ENCODE data around the gene UVSSA.

Gene UVSSA

DNA sequence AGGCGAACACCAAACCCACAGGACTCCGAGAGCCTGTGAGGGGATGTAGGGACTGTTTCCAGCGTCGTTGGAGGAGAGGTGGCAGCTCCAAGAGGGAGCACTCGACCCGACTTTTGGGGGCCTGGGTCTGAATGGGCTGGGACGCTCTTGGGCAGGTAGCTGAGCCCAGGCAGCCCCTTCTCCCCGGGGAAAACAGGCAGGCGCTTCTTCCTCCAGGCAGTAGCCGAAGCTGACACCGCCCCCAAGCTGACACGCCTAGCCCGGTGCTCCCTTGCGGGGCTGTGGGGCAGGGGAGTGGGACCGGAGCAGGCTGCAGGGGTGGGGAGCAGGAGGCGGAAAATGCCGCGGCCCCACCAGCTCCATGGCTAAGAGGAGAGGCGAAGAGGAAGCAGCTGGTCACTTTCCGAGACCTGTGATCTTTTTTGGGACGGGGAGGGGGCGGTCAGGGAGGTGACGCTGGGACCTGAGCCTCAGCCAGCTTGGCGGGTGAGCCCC is 55.1 kb downstream of the UVSSA start:
- no peak overlapping the region for H3K4me3 ChIP-seq (ENCODE audit: low read depth, low read length)
- TF ChIP-seq, protein P1, sequence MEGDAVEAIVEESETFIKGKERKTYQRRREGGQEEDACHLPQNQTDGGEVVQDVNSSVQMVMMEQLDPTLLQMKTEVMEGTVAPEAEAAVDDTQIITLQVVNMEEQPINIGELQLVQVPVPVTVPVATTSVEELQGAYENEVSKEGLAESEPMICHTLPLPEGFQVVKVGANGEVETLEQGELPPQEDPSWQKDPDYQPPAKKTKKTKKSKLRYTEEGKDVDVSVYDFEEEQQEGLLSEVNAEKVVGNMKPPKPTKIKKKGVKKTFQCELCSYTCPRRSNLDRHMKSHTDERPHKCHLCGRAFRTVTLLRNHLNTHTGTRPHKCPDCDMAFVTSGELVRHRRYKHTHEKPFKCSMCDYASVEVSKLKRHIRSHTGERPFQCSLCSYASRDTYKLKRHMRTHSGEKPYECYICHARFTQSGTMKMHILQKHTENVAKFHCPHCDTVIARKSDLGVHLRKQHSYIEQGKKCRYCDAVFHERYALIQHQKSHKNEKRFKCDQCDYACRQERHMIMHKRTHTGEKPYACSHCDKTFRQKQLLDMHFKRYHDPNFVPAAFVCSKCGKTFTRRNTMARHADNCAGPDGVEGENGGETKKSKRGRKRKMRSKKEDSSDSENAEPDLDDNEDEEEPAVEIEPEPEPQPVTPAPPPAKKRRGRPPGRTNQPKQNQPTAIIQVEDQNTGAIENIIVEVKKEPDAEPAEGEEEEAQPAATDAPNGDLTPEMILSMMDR (IDR thresholded peaks at IDR 0.05; ENCODE audit: control insufficient read depth, extremely low read depth, insufficient read depth), result no peak
- no peak for DNase-seq (ENCODE audit: low read depth)

DNA sequence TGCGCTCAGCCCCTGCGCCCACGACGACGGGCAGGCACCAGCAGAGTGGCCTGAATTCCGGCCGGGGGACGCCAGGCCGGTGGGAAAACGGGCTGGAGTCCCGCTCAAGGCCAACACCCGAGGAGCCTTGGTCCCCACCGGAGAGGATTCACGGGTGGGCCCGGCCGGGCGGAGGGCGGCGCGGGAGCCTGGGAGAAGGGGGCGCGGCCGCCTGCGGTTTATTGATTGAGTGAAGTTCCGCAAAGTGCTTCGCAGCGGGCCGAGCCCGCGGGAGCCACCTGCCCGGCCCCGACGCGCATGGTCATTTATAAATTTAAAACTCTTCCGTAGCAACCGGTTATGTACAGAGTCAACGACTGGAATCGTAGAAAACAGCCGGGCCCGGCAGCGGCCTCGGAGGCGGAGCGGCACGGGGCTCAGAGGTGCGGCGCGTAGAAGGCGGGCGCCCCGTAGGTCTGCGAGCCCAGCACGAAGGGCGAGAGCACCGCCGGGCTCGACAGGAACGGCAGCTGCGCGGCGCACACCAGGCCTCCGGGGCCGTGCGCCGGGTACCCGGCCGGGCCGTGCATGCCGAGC is 55.6 kb downstream of the UVSSA start:
- DNase-seq (ENCODE audit: low read depth), result no peak
- TF ChIP-seq, protein P1 (IDR thresholded peaks at IDR 0.05; ENCODE audit: control insufficient read depth, extremely low read depth, insufficient read depth), result no peak
- H3K4me3 ChIP-seq (ENCODE audit: low read depth, low read length), result no peak overlapping the region

DNA sequence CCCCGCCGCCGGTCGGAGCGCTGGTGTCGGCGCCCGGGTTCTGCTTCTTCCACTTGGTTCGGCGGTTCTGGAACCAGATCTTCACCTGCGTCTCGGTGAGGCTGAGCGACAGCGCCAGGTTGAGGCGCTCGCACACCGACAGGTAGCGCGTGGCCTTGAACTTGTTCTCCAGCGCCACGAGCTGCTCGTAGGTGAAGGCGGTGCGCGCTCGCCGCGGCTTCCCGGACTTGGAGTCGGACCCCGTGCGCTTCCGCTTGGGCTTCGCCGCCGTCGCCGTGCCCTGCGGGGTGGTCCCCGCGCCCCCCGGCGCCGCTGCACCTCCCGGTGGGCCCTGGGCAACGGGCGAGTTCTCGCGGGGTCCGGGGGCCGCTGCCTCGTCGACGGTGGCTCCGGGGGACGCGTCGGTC is 56.2 kb downstream of the UVSSA start:
- TF ChIP-seq, protein P1 (IDR thresholded peaks at IDR 0.05; ENCODE audit: control insufficient read depth, extremely low read depth, insufficient read depth), result no peak
- DNase-seq (ENCODE audit: low read depth), result no peak
- no peak overlapping the region for H3K4me3 ChIP-seq (ENCODE audit: low read depth, low read length)

DNA sequence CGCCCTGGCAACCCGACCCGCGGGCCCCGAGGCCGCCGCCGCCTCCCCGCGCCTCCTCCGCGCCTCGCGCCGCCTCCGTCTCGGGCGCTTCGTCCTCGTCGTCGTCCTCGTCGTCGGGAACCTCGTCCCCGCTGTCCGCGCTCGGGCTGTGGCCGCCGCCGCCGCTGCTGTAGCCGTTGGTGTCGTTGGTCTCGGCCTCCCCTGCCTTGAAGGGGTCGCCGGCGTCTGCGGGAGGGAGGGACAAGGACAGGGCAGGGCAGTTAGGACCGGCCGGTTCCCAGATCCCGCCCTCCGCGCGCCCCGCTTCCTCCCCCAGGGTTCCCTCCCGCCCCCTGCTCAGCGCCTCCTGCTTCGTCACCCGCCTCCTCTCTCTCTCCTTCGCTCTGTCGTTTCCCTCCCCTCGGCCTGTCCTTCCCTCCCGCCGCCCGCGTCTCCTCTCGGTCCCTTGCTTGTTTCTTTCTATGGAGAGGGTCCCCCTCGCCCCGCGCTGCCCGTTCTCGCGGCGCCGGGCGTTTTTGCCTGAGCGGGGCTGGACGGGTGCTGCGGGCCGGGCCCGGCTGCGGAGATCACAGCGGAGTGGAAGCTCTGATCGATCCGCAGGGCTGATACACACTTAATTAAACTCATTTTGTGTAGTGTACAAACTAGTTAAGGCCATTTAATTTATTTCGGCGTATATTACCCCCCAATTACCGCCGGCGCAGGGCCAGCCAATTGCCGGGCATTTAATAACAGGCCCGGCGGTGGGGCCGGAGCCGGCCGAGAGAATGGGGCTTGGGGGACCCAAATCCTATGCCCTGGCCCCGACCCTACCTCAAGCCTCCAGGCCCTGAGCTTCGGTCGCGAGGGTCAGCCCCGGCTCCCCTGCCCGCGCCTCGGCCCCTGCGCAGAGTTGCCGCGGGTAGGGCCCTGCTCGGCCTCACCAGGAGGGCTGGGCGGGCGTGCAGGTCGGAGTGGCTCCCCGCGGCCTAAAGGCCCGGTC is 56.9 kb downstream of the UVSSA start:
- TF ChIP-seq, protein P1 (IDR thresholded peaks at IDR 0.05; ENCODE audit: control insufficient read depth, extremely low read depth, insufficient read depth), result no peak
- no peak overlapping the region for H3K4me3 ChIP-seq (ENCODE audit: low read depth, low read length)
- no peak for DNase-seq (ENCODE audit: low read depth)

DNA sequence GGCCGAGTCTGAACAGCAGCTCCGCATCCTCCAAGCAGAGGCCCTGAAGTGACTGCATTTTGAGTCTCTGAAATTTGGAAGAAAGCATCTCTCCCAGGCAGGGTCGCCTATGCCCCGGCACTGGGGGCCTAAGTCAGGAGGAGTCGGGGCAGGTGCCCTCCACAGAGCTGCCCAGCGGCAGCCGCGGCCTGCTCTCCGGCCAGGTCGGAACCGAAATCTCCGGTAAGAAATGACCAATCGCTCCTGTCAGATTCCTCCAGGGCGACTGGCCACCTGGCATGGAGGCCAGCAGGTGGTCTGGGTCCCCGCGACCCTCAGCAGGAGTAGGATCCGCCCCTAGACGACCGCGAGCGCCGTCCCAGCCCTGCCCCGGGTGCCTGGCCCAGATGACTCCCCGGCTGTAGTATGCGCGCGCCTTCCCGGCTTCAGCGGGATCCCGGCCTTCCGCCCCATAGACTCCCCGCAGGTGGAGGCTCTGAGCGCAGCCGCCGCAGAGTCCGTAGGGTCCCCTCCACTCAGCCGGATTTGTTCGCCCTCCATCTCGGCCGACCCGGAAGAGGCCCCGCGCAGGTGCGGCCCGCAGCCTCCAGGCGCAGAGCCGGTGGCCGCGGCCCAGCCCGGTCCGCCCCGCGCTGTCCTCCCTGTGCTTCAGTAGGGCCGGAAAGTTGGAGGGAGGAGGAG is 57.7 kb downstream of the UVSSA start:
- TF ChIP-seq, protein P1 (IDR thresholded peaks at IDR 0.05; ENCODE audit: control insufficient read depth, extremely low read depth, insufficient read depth), result no peak
- no peak overlapping the region for H3K4me3 ChIP-seq (ENCODE audit: low read depth, low read length)
- DNase-seq (ENCODE audit: low read depth), result no peak

DNA sequence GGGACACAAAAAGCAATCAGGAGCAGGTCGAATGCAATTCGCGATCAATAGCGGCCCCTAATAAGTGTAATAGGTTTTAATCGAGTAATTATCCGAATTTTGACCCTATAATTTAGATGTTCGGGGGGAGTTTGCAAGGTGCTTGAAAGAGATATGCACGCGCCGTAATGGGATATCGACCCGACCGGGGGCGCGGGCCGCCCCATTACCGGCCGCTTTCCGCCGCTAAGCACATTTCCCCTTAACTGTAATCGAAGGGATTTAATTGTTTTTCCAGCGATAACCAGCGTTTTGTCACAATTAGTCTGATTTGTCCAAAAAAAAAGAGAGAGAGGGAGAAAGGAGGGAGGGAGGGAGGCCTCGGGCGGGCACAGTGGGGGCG is 58.2 kb downstream of the UVSSA start:
- TF ChIP-seq, protein P1 (IDR thresholded peaks at IDR 0.05; ENCODE audit: control insufficient read depth, extremely low read depth, insufficient read depth), result no peak
- no peak overlapping the region for H3K4me3 ChIP-seq (ENCODE audit: low read depth, low read length)
- DNase-seq (ENCODE audit: low read depth), result no peak

Measured in LNCaP clone FGC (cell line).